Motor neuron (in vitro differentiated cells): ENCODE measurements around the gene MSANTD1. TPM values are rescaled to one million over a fixed set of nuclear protein-coding genes. Genes with fewer than 3 reads are reported as not detected.

Experiments
- ATAC-seq, 8 experiments: fragments of 200-7000 bp; cut with Tn5 transposase; replicated peaks in 6 of 8; 2 replicates each; pipeline ENCODE4 v1.8.0; 2021; ENCODE audit warnings: mild to moderate bottlenecking in 8 of 8, moderate library complexity in 8 of 8
- H3K27ac ChIP-seq, 2 donors: fragments of 250-450 bp; sonication (Bioruptor Pico); 2 replicates each; pipeline ENCODE4 v1.9.0; 2021; ENCODE audit warnings: antibody characterized with exemption in 2 of 2, mild to moderate bottlenecking in 2 of 2, moderate library complexity in 1 of 2
- H3K4me1 ChIP-seq, 2 donors: fragments of 250-450 bp; sonication (Bioruptor Pico); replicated peaks in 1 of 2; 2 replicates each; pipeline ENCODE4 v1.6.1; 2021; ENCODE audit warnings: antibody characterized with exemption in 2 of 2, mild to moderate bottlenecking in 2 of 2, moderate library complexity in 1 of 2
- H3K4me3 ChIP-seq, 5 donors: fragments of 250-450 bp; sonication (Bioruptor Pico); 2 replicates each; pipeline ENCODE4 v1.9.0; 2021; ENCODE audit warnings: antibody characterized with exemption in 5 of 5, mild to moderate bottlenecking in 5 of 5, moderate library complexity in 4 of 5
- WGBS, 10 experiments: fragments of 450-650 bp; shearing (Covaris generic); methylation state at CpG; one replicate each; pipeline ENCODE4 v1.0.0; 2022; 5-methylcytosine and 5-hydroxymethylcytosine counted together
- in situ Hi-C, 9 experiments: fragments of 400-800 bp; cut with MboI; loops; one replicate each; pipeline ENCODE4 v1.15.0; 2021; ENCODE audit warnings: low sequenced_read_pairs in 9 of 9, low pct_unique_long_range_greater_than_20kb in 2 of 9; ENCODE audit not compliant: unreplicated experiment in 9 of 9
- total RNA-seq, 8 experiments: library from RNA; unstranded; fragments of 300-600 nt; gene quantifications; 2 replicates each; pipeline versions ENCODE4 v1.2.3 to v1.2.4, GENCODE V29; 2022

The MSANTD1 gene
- total RNA-seq, 8 experiments from 2014 or later, result 0.76 to 2.1 (median 1.2) TPM

- no peak overlapping the region for H3K4me3 ChIP-seq
- ATAC-seq, result peak in 2 of 8 experiments; percentile 32 to 53
- H3K27ac ChIP-seq, result no peak overlapping the region
- in situ Hi-C loops, result no loop called here
- H3K4me1 ChIP-seq, result no peaks in the 10 kb centered on the region
- 29 to 100% (median 86%) methylated on average over 1 to 6 of the region's 17 CpGs; no CpG with 5 or more reads in 3 of the 10 experiments for WGBS, 10 experiments
These were observed 21.1 kb downstream of the MSANTD1 start for GRCh38 chr4:3269991-3270611.

- ATAC-seq, result no peak
- in situ Hi-C loops, result no loop called here
- WGBS, 10 experiments, result 63 to 100% (median 80%) methylated on average over 1 to 10 of the region's 14 CpGs; no CpG with 5 or more reads in 1 of the 10 experiments
- Histone ChIP-seq H3K27ac (no peak overlapping the region), H3K4me3 (no peak overlapping the region), H3K4me1 (no peaks in the 10 kb centered on the region)
These were observed 22.2 kb downstream of the MSANTD1 start for GRCh38 chr4:3271131-3271530.

- in situ Hi-C loops, result no loop called here
- Histone ChIP-seq H3K4me3 (no peak overlapping the region), H3K4me1 (no peaks in the 10 kb centered on the region), H3K27ac (no peak overlapping the region)
- WGBS, 10 experiments, result 41 to 100% (median 83%) methylated on average over 1 to 8 of the region's 9 CpGs
- no peak for ATAC-seq
These were observed 28.0 kb downstream of the MSANTD1 start for GRCh38 chr4:3276986-3277385.

- H3K4me3 ChIP-seq, result no peak overlapping the region
- WGBS, 10 experiments, result 50 to 80% methylated on average over 1 to 2 of the region's 3 CpGs; no CpG with 5 or more reads in 8 of the 10 experiments
- no peaks in the 10 kb centered on the region for H3K4me1 ChIP-seq
- H3K27ac ChIP-seq, result no peak overlapping the region
- ATAC-seq, result no peak
- in situ Hi-C loops, result no loop called here
These were observed 31.5 kb downstream of the MSANTD1 start for GRCh38 chr4:3280466-3280865.

- WGBS, 10 experiments, result 10 to 100% (median 60%) methylated on average over 1 to 3 of the region's 6 CpGs; no CpG with 5 or more reads in 7 of the 10 experiments
- Histone ChIP-seq H3K27ac (no peak overlapping the region), H3K4me1 (no peaks in the 10 kb centered on the region)
These were observed 34.5 kb downstream of the MSANTD1 start for GRCh38 chr4:3283483-3283882.

GRCh38 chr4:3283916-3284315 is 35.0 kb downstream of the MSANTD1 start:
- WGBS, 10 experiments, result 92 to 100% methylated on average over 2 to 5 of the region's 13 CpGs; no CpG with 5 or more reads in 8 of the 10 experiments
- H3K4me3 ChIP-seq, result no peak overlapping the region
- H3K4me1 ChIP-seq, result no peaks in the 10 kb centered on the region
- in situ Hi-C loops, result no loop called here
- no peak for ATAC-seq
- H3K27ac ChIP-seq, result no peak overlapping the region

More at GRCh38 chr4:3283483-3283882, 34.5 kb downstream of the MSANTD1 start:
- H3K4me3 ChIP-seq, result no peak overlapping the region
- no peak for ATAC-seq
- in situ Hi-C loops, result no loop called here

- in situ Hi-C loops, result no loop called here
- Histone ChIP-seq H3K4me3 (no peak overlapping the region), H3K4me1 (no peaks in the 10 kb centered on the region), H3K27ac (no peak overlapping the region)
- WGBS, 10 experiments, result 60 to 100% (median 84%) methylated on average over 1 to 15 of the region's 24 CpGs; no CpG with 5 or more reads in 2 of the 10 experiments
- no peak for ATAC-seq
These were observed 36.0 kb downstream of the MSANTD1 start for GRCh38 chr4:3284734-3285557.

GRCh38 chr4:3285558-3286334 is 36.8 kb downstream of the MSANTD1 start:
- H3K4me3 ChIP-seq, result no peak overlapping the region
- H3K27ac ChIP-seq, result no peak overlapping the region
- H3K4me1 ChIP-seq, result peaks cover 0 to 1% of the 10 kb centered on the region in 2 donors
- WGBS, 10 experiments, result 24 to 100% (median 80%) methylated on average over 1 to 7 of the region's 38 CpGs; no CpG with 5 or more reads in 4 of the 10 experiments
- in situ Hi-C loops, result no loop called here
- peak in 2 of 8 experiments; percentile 51 to 59 for ATAC-seq

- ATAC-seq, result no peak
- in situ Hi-C loops, result no loop called here
- Histone ChIP-seq H3K4me1 (peaks cover 8% of the 10 kb centered on the region in 2 donors), H3K4me3 (no peak overlapping the region), H3K27ac (no peak overlapping the region)
- 48 to 94% (median 84%) methylated on average over 6 to 16 of the region's 32 CpGs; no CpG with 5 or more reads in 2 of the 10 experiments for WGBS, 10 experiments
These were observed 37.6 kb downstream of the MSANTD1 start for GRCh38 chr4:3286335-3287175.

GRCh38 chr4:3287271-3287971 is 38.5 kb downstream of the MSANTD1 start:
- in situ Hi-C loops, result no loop called here
- Histone ChIP-seq H3K4me1 (peaks cover 8 to 9% of the 10 kb centered on the region in 2 donors), H3K27ac (no peak overlapping the region), H3K4me3 (no peak overlapping the region)
- ATAC-seq, result no peak
- 8 to 93% (median 60%) methylated on average over 1 to 9 of the region's 14 CpGs; no CpG with 5 or more reads in 3 of the 10 experiments for WGBS, 10 experiments

- WGBS, 10 experiments, result 88 to 100% methylated on average over 2 to 5 of the region's 24 CpGs; no CpG with 5 or more reads in 8 of the 10 experiments
- H3K27ac ChIP-seq, result no peak overlapping the region
These were observed 39.1 kb downstream of the MSANTD1 start for GRCh38 chr4:3287972-3288570.

More at GRCh38 chr4:3287972-3288570, 39.1 kb downstream of the MSANTD1 start:
- in situ Hi-C loops, result no loop called here
- H3K4me1 ChIP-seq, result peaks cover 8 to 9% of the 10 kb centered on the region in 2 donors
- ATAC-seq, result no peak
- H3K4me3 ChIP-seq, result no peak overlapping the region
